A673 (cell line): ENCODE data around the gene PCDHA3. TPM values are rescaled to one million over a fixed set of nuclear protein-coding genes. Genes with fewer than 3 reads are reported as not detected.
A peak's percentile ranks its signal among the peaks of the same experiment; 100 is the strongest.
"Not testable (repeated sequence)": the region's sequence is repeated elsewhere in the genome, so short reads cannot be mapped to it uniquely, and the experiment has no call there.

ENCODE experiments used
- BruUV-seq: library from RNA; stranded (reverse); fragments of 400-500 nt; replicated peaks from 2 replicates; lab custom pipeline; 2021; lab: Mats Ljungman, UMichigan
- CTCF ChIA-PET: fragments of 300-600 bp; sonication (Branson Sonifier 250); formaldehyde crosslinking; loops from one replicate; lab custom pipeline; 2022; ENCODE audit warnings: antibody characterized with exemption; lab: Charles Lee
- POLR2A ChIA-PET: fragments of 300-600 bp; sonication (Branson Sonifier 250); formaldehyde crosslinking; loops from one replicate; lab custom pipeline; 2022; ENCODE audit warnings: antibody characterized with exemption; ENCODE audit not compliant: low non-redundant PET; lab: Charles Lee
- DNase-seq: peaks from one replicate; pipeline ENCODE4 v3.0.0-alpha.2; 2015; ENCODE audit warnings: low spot score
- H3K27ac ChIP-seq: fragments of 200-600 bp; sonication (generic); 2 replicates; pipeline ENCODE4 v1.5.1; 2016; ENCODE audit warnings: mixed run types, low read depth, mild to moderate bottlenecking, mixed read lengths, antibody characterized with exemption, low read length; ENCODE audit not compliant: poor library complexity, severe bottlenecking
- H3K27me3 ChIP-seq: fragments of 200-600 bp; sonication (generic); replicated peaks from 2 replicates; pipeline ENCODE4 v1.6.1; 2017; ENCODE audit warnings: mixed run types, low read depth, mild to moderate bottlenecking, mixed read lengths, antibody characterized with exemption, low read length; ENCODE audit not compliant: insufficient read depth, poor library complexity
- H3K36me3 ChIP-seq: fragments of 200-600 bp; sonication (generic); 2 replicates; pipeline ENCODE4 v1.6.1; 2016; ENCODE audit warnings: mixed run types, mild to moderate bottlenecking, mixed read lengths, antibody characterized with exemption, low read length; ENCODE audit not compliant: insufficient read depth, poor library complexity, severe bottlenecking
- H3K4me1 ChIP-seq: fragments of 200-600 bp; sonication (generic); 2 replicates; pipeline ENCODE4 v1.6.1; 2017; ENCODE audit warnings: mixed run types, mild to moderate bottlenecking, mixed read lengths, antibody characterized with exemption, low read length; ENCODE audit not compliant: insufficient read depth, poor library complexity, severe bottlenecking
- H3K4me3 ChIP-seq: fragments of 200-600 bp; sonication (generic); 2 replicates; pipeline ENCODE4 v1.5.1; 2016; ENCODE audit warnings: low read depth, mixed run types, mild to moderate bottlenecking, mixed read lengths, low read length; ENCODE audit not compliant: poor library complexity, severe bottlenecking
- H3K9me3 ChIP-seq: fragments of 200-600 bp; sonication (generic); 2 replicates; pipeline ENCODE4 v1.6.1; 2016; ENCODE audit warnings: mixed run types, low read depth, mild to moderate bottlenecking, mixed read lengths, antibody characterized with exemption, low read length; ENCODE audit not compliant: poor library complexity, severe bottlenecking
- intact Hi-C: fragments of 100-400 bp; cut with micrococcal nuclease; formaldehyde crosslinking; loops from one replicate; pipeline ENCODE4 v1.10.0; 2022; ENCODE audit not compliant: unreplicated experiment
- total RNA-seq: library from RNA; stranded (reverse); gene quantifications from 2 replicates; pipeline ENCODE4 v1.2.3, GENCODE V29; 2021
- TF ChIP-seq, protein P1 (sequence below): fragments of 300-800, 200-600 bp; sonication (generic); conservative IDR thresholded peaks from 2 replicates; pipeline ENCODE4 v1.5.1; 2017; ENCODE audit warnings: low read depth, mild to moderate bottlenecking, antibody characterized with exemption, low read length, moderate library complexity, mixed read lengths

PCDHA3 gene
- total RNA-seq, 1 experiment from 2014 or later = 3.2 TPM

- H3K4me1 ChIP-seq, intact Hi-C loops, H3K27me3 ChIP-seq, H3K36me3 ChIP-seq, BruUV-seq, H3K9me3 ChIP-seq, H3K4me3 ChIP-seq, POLR2A ChIA-PET, CTCF ChIA-PET, H3K27ac ChIP-seq: not testable (repeated sequence)
- DNase-seq = peak; percentile 21
- TF ChIP-seq, protein P1, sequence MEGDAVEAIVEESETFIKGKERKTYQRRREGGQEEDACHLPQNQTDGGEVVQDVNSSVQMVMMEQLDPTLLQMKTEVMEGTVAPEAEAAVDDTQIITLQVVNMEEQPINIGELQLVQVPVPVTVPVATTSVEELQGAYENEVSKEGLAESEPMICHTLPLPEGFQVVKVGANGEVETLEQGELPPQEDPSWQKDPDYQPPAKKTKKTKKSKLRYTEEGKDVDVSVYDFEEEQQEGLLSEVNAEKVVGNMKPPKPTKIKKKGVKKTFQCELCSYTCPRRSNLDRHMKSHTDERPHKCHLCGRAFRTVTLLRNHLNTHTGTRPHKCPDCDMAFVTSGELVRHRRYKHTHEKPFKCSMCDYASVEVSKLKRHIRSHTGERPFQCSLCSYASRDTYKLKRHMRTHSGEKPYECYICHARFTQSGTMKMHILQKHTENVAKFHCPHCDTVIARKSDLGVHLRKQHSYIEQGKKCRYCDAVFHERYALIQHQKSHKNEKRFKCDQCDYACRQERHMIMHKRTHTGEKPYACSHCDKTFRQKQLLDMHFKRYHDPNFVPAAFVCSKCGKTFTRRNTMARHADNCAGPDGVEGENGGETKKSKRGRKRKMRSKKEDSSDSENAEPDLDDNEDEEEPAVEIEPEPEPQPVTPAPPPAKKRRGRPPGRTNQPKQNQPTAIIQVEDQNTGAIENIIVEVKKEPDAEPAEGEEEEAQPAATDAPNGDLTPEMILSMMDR = 0 out of 2 replicates have a peak, but pooled peaks have one; percentile 11
Observed at GRCh38 chr5:140848139-140849102, 47.6 kb downstream of the PCDHA3 start, which contains the start of gene PCDHA9. PCDHA9 (plus strand) TSS chr5:140848382; CDS start chr5:140848496, 114 bp downstream.

- H3K4me1 ChIP-seq, H3K27me3 ChIP-seq, DNase-seq, CTCF ChIA-PET, intact Hi-C loops, H3K27ac ChIP-seq, BruUV-seq, H3K36me3 ChIP-seq, H3K9me3 ChIP-seq, H3K4me3 ChIP-seq, POLR2A ChIA-PET: not testable (repeated sequence)
Observed at GRCh38 chr5:140849831-140850634, 49.2 kb downstream of the PCDHA3 start.

Other genes with a start within 250 kb of the PCDHA3 start
- 55.1 and 62.3 TPM in 2 replicates for gene SRA1, start 243.6 kb upstream of the PCDHA3 start, total RNA-seq
- gene APBB3, start 236.5 kb upstream of the PCDHA3 start, total RNA-seq = 27.8 and 30.2 TPM in 2 replicates
- 99.6 and 101 TPM in 2 replicates for gene SLC35A4, start 236.2 kb upstream of the PCDHA3 start, total RNA-seq
- 0.41 and 0.48 TPM in 2 replicates for gene CD14, start 167.9 kb upstream of the PCDHA3 start, total RNA-seq
- gene TMCO6, start 161.6 kb upstream of the PCDHA3 start, total RNA-seq = 24.1 and 26.5 TPM in 2 replicates
- gene NDUFA2, start 153.4 kb upstream of the PCDHA3 start, total RNA-seq = 60.0 and 63.4 TPM in 2 replicates
- gene IK, start 153.2 kb upstream of the PCDHA3 start, total RNA-seq = 116 and 120 TPM in 2 replicates
- 31.1 and 33.2 TPM in 2 replicates for gene WDR55, start 136.2 kb upstream of the PCDHA3 start, total RNA-seq
- gene DND1, start 127.5 kb upstream of the PCDHA3 start, total RNA-seq = 2.3 and 3.0 TPM in 2 replicates
- gene HARS1, start 109.7 kb upstream of the PCDHA3 start, total RNA-seq = 95.6 and 101 TPM in 2 replicates
- gene HARS2, start 109.6 kb upstream of the PCDHA3 start, total RNA-seq = 33.0 and 33.7 TPM in 2 replicates
- gene ZMAT2, start 100.6 kb upstream of the PCDHA3 start, total RNA-seq = 64.0 and 68.0 TPM in 2 replicates
- gene PCDHA1, start 14.9 kb upstream of the PCDHA3 start, total RNA-seq = 0.45 and 0.96 TPM in 2 replicates
- gene PCDHA2, start 6.2 kb upstream of the PCDHA3 start, total RNA-seq = 0.06 and 0.15 TPM in 2 replicates
- 0.39 and 0.58 TPM in 2 replicates for gene PCDHA4, start 6.0 kb downstream of the PCDHA3 start, total RNA-seq
- 2.1 and 2.2 TPM in 2 replicates for gene PCDHA5, start 20.6 kb downstream of the PCDHA3 start, total RNA-seq
- gene PCDHA6, start 26.9 kb downstream of the PCDHA3 start, total RNA-seq = 12.6 and 12.7 TPM in 2 replicates
- gene PCDHA7, start 33.2 kb downstream of the PCDHA3 start, total RNA-seq = 2.6 and 3.8 TPM in 2 replicates
- 1.4 and 1.5 TPM in 2 replicates for gene PCDHA8, start 40.1 kb downstream of the PCDHA3 start, total RNA-seq
- 0.33 and 0.37 TPM in 2 replicates for gene PCDHA9, start 47.3 kb downstream of the PCDHA3 start, total RNA-seq
- gene PCDHA10, start 54.8 kb downstream of the PCDHA3 start, total RNA-seq = 11.5 and 11.6 TPM in 2 replicates
- gene PCDHA11, start 67.9 kb downstream of the PCDHA3 start, total RNA-seq = 11.4 and 15.5 TPM in 2 replicates
- 10.5 and 10.7 TPM in 2 replicates for gene PCDHA12, start 74.3 kb downstream of the PCDHA3 start, total RNA-seq
- 5.8 and 6.2 TPM in 2 replicates for gene PCDHA13, start 81.1 kb downstream of the PCDHA3 start, total RNA-seq
- gene PCDHAC1, start 125.2 kb downstream of the PCDHA3 start, total RNA-seq = 7.2 and 8.8 TPM in 2 replicates
- 6.8 and 7.1 TPM in 2 replicates for gene PCDHAC2, start 165.4 kb downstream of the PCDHA3 start, total RNA-seq